G401 (cell line): Measurements from ENCODE around the gene CSNK2A1. TPM values are rescaled to one million over a fixed set of nuclear protein-coding genes. Genes with fewer than 3 reads are reported as not detected.
"Not testable (repeated sequence)": the region's sequence is repeated elsewhere in the genome, so short reads cannot be mapped to it uniquely, and the experiment has no call there.

Experiments
- DNase-seq: peaks from one replicate; pipeline ENCODE4 v3.0.0-alpha.2; 2015; ENCODE audit warnings: low spot score
- in situ Hi-C: cut with HindIII; loops from 2 replicates; pipeline ENCODE4 v1.10.0; 2016; ENCODE audit warnings: low sequenced_read_pairs, mixed read lengths
- total RNA-seq: library from RNA; depleted of rRNA; stranded (reverse); fragments of >200 nt; shearing (Covaris generic); gene quantifications from 2 replicates; pipeline ENCODE4 v1.2.3, GENCODE V29; 2014

The CSNK2A1 gene
- total RNA-seq, 1 experiment from 2014 or later, result 275 TPM

DNA sequence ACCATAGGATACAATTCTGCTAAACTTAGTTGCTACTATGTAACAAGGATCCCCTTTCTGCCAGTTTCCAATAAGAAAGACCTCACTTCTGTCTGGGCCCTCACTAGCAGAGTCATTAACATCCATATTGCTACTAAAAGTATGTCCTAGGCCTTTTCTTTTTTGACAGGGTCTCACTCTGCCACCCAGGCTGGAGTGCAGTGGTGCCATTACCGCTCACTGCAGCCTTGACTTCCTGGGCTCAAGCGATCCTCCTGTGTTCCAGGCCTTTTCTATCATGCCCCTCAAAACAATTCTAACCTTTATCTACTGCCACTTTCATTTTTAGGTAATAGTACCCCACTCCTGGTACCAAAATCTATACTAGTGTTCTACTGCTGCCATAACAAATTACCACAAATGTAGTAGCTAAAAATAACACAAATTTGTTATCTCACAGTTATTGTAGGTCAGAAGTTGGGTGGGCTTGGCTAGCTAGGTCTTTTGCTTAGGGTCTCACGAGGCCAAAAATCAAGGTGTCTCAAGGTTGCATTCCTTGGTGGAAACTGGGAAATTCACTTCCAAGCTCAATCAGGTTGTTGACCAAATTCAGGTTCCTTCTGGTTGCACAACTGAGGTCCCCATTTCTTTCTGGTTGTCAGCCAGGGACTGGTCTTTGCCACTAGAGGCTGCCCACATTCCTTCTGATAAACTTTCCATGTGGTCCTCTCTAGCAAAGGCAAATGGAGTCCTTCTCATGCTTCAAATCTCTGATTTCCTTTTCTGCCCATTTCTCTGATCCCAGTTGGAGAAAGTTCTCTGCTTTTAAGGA is 3.0 kb downstream of the CSNK2A1 start:
- no peak for DNase-seq
- in situ Hi-C loops, result no loop called here

DNA sequence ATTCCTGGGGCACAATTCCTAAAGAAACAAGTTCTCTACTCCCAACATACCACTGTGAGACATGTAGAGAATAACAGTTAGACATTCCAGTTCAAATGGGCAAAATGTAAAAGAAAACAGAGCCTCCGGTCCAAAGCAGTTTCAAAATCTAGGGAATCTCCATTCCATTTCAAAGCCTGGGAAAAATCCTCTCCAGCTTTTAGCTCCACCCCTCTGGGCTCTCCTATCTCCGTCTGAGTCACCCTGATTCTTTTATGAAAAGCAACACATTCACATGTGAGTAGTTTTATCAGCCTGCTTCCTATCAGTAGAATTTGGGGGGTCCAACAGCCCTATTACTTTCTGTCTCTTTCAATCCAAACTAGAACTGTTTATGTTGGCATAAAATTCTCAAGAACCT is 3.7 kb downstream of the CSNK2A1 start:
- no peak for DNase-seq
- in situ Hi-C loops, result no loop called here

DNA sequence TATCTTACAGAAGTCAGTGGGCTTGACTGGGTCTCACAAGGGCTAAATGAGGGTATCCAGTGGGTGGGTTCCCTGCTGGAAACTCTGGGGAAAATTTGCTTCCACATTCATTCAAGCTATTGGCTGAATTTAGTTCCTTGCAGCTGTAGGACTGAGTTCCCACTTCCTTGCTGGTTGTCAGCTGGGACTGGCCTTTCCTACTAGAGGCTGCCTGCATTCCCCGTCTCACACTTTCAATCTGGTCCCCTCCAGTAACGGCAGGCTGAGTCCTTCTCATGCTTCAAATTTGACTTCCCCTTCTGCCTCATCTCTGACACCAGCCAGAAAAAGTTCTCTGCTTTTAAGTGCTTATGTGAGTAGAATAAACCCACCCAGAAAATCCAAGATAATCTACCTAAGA is 4.4 kb downstream of the CSNK2A1 start:
- DNase-seq, result no peak
- in situ Hi-C loops, result no loop called here

DNA sequence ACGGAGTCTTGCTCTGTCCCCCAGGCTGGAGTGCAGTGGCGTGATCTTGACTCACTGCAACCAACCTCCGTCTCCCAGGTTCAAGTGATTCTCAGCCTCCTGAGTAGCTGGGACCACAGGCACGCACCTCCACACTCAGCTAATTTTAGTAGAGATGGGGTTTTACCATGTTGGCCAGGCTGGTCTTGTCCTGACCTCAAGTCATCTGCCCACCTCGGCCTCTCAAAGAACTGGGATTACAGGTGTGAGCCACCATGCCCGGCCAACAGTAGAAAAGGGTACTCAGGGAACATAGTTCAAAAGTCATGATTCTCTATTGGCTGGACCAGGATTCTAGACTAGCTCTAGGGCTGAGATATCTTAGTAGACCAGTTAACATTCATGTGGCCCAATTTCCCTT is 5.6 kb downstream of the CSNK2A1 start:
- in situ Hi-C loops, result no loop called here
- DNase-seq, result no peak

DNA sequence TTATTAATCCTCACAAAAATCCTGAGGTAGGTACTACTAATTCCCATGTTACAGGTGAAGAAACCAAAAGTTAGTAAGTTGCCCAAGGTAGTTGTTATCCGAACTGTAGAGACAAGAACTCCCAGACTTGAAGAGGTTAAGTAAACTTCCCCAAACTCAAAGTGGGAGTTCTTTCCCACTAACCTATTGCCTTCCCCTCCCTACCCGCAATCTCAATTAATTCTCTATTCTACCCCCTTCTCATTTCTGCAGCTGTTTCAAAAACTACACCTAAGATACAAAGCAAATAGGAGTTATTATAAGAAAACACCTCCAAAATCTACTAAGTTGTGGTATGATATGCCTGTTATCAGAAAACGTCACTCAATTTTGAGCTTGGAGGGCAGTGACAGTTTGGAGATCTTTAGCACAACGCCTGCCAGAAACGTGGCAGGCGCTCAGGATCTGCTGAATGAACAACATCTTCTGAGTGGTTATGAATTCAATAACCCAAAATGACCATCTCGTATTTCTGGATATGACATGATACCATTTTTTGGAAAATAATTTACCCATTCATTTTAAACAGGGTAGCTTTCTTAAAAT is 7.1 kb downstream of the CSNK2A1 start:
- in situ Hi-C loops, result no loop called here
- no peak for DNase-seq

DNA sequence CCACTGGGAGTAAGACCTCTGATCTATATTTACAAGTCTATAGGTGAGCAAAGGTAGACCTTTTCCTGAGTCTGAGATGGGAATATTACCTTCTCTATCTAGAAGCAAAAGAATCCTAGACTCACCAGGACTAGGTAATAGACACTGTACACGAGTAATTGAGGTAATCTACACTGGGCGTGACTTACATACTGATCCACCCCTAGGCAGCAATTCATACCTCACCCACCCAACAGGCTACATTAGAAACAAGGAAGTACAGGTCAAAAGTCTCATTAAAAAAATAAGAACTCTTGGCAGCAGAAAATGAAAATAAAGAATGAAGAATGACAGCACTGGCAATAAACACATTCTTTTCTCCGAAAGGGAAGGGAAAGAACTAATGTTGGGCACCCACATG is 7.6 kb downstream of the CSNK2A1 start:
- DNase-seq, result no peak
- in situ Hi-C loops, result no loop called here

- in situ Hi-C loops, result no loop called here
- DNase-seq, result no peak
Observed at GRCh38 chr20:533526-533925, 10.1 kb downstream of the CSNK2A1 start.

- in situ Hi-C loops, result no loop called here
- no peak for DNase-seq
Observed at GRCh38 chr20:532530-532929, 11.1 kb downstream of the CSNK2A1 start.

DNA sequence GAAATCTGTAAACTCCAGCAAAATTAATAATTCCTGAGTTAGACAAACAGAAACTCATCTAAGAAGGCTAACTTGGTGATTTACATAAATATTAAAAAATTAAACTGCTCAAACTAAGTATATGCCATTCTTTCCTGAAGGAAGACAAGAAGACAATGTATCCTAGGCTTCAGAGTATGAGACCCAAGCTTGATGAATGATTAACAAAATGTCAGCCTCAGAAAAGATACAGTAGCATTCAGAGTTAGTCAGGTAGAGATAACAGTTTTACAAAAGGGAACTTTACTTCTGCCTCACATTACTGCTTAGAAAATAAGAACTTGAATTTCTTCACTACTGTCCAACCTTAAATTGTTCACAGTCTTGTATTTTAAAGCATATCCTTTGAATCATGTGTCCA is 12.0 kb downstream of the CSNK2A1 start:
- in situ Hi-C loops, result no loop called here
- no peak for DNase-seq

- no peak for DNase-seq
- in situ Hi-C loops, result no loop called here
Observed at GRCh38 chr20:530321-530720, 13.3 kb downstream of the CSNK2A1 start.

GRCh38 chr20:528923-529604 is 14.5 kb downstream of the CSNK2A1 start:
- no peak for DNase-seq
- in situ Hi-C loops, result no loop called here

DNA sequence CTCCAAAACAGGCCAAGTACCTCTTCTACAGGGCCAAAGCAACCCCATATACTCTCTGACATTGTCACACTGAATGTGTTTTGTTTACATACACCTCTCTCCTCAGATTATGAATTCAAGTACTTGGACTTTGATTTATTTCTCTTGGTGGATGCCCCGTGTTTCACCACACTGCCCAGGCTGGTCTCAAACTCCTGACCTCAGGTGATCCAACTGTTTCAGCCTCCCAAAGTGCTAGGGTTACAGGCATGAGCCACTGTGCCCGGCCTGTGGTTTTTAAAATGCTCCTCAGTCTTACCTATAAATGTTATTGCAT is 16.1 kb downstream of the CSNK2A1 start:
- DNase-seq, result no peak
- in situ Hi-C loops, result no loop called here

GRCh38 chr20:521860-522259 is 21.7 kb downstream of the CSNK2A1 start:
- in situ Hi-C loops, result no loop called here
- no peak for DNase-seq

DNA sequence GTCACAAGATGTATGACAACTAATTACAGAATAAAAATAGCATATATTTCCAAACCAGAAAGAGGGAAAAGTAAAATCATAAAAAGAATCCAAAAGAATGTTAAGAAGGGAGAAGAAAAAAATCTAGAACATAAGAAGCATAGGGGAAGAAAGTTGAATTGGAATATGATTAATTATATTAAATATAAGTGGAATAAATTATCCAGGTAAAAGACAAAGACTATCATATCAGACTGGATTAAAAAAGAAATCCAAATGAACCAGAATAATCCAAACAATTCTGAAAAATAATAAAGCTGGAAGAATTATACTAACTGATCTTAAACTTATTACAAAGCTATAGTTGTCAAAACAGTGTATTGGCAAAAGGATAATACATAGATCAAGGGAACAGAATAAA is 23.6 kb downstream of the CSNK2A1 start:
- in situ Hi-C loops, result no loop called here
- DNase-seq, result no peak

- in situ Hi-C loops, result no loop called here
Observed at GRCh38 chr20:517221-517620, 26.4 kb downstream of the CSNK2A1 start.

GRCh38 chr20:516799-517198 is 26.8 kb downstream of the CSNK2A1 start:
- no peak for DNase-seq
- in situ Hi-C loops, result no loop called here

More at GRCh38 chr20:517221-517620, 26.4 kb downstream of the CSNK2A1 start:
- no peak for DNase-seq

- in situ Hi-C loops, result no loop called here
- DNase-seq, result no peak
Observed at GRCh38 chr20:515696-516095, 27.9 kb downstream of the CSNK2A1 start.

DNA sequence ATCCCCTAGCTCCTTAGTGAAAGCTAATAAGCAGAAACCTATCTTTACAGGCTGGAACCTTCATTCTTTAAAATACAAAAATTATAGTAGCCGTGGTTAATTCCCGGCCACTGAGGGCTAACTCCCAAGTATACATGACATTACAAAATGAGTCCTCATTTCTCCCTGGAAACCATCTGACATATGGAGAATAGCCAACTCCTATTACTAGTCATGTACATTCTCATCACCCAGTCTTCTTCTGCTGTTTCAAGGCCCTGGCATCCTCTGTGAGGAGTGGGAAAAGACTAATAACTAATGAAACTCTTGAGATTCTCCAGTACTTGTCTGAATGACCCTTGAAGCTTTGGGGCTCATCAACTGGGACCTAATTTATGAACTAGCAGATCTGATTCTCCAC is 30.2 kb downstream of the CSNK2A1 start:
- in situ Hi-C loops, result no loop called here
- DNase-seq, result peak; percentile 45

- in situ Hi-C loops, DNase-seq: not testable (repeated sequence)
Observed at GRCh38 chr20:510328-511057, 33.1 kb downstream of the CSNK2A1 start.

DNA sequence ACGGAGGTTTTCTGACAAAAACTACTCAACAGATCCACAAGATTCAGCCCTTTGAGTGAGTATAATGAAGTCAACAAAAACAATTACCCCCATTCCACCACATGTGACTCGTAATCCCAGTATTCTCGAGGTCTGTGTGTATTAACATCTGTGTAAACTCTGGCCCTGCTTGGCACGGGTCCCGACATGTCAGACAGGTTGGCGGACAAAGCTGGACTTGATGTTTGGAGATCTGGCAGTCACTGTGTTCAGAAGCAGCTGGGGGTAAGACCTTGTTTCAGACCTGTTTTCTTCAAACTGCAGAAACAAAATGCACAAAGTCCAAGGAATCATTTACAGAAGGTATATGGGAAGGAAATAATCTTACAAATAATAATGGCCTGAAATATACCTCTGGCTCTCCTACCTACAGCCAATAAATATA is 35.2 kb downstream of the CSNK2A1 start:
- in situ Hi-C loops, DNase-seq: not testable (repeated sequence)
